SK-N-SH (cell line): ENCODE data around the gene SC5D. TPM values are rescaled to one million over a fixed set of nuclear protein-coding genes. Genes with fewer than 3 reads are reported as not detected.

Experiments used
- CTCF ChIA-PET: fragments of 300-600, 350-600 bp; formaldehyde crosslinking; extraction: SDS; loops from one replicate; lab custom pipeline; 2021; lab: Yijun Ruan, JAX
- POLR2A ChIA-PET: fragments of 350-600 bp; sonication (Branson Sonifier 250); formaldehyde crosslinking; extraction: SDS; loops from one replicate; lab custom pipeline; 2020; ENCODE audit warnings: antibody characterized with exemption, inconsistent platforms; lab: Yijun Ruan, JAX
- DNase-seq: peaks from one replicate; pipeline ENCODE4 v3.0.0; 2012
- H2AFZ ChIP-seq: fragments of 200-600 bp; sonication (generic); 2 replicates; pipeline ENCODE4 v1.8.1; 2016; ENCODE audit warnings: antibody characterized with exemption, mild to moderate bottlenecking, low read depth
- H3F3A ChIP-seq: fragments of 200-600 bp; sonication (generic); replicated peaks from 2 replicates; pipeline ENCODE3; 2016; ENCODE audit warnings: antibody characterized with exemption, mild to moderate bottlenecking; ENCODE audit not compliant: insufficient read depth
- H3K27ac ChIP-seq, 2 experiments: fragments of 200-500 bp in 1 of 2; fragments of 200-600 bp in 1 of 2; sonication (Bioruptor generic) in 1 of 2; sonication (generic), shearing (Covaris generic) in 1 of 2; 2 replicates each; pipeline versions ENCODE4 v1.5.1 to v1.6.1; 2014 to 2016; ENCODE audit warnings: low read depth in 2 of 2, inconsistent platforms in 1 of 2, low read length in 1 of 2, mild to moderate bottlenecking in 1 of 2, mixed read lengths in 1 of 2
- H3K27me3 ChIP-seq: fragments of 200-600 bp; sonication (generic), shearing (Covaris generic); 2 replicates; pipeline ENCODE4 v1.6.1; 2016; ENCODE audit warnings: mixed run types; ENCODE audit not compliant: insufficient read depth
- H3K36me3 ChIP-seq, 2 experiments: fragments of 200-500 bp in 1 of 2; fragments of 200-600 bp in 1 of 2; sonication (Bioruptor generic) in 1 of 2; sonication (generic) in 1 of 2; replicated peaks in 1 of 2; 2 replicates each; pipeline versions ENCODE3 to v1.5.1; 2014 to 2016; ENCODE audit warnings: low read length in 1 of 2, mild to moderate bottlenecking in 1 of 2; ENCODE audit not compliant: insufficient read depth in 2 of 2, control insufficient read depth in 1 of 2
- H3K4me1 ChIP-seq, 2 experiments: fragments of 200-500 bp in 1 of 2; fragments of 200-600 bp in 1 of 2; sonication (Bioruptor generic) in 1 of 2; sonication (generic), shearing (Covaris generic) in 1 of 2; 2 replicates each; pipeline versions ENCODE4 v1.5.1 to v1.6.1; 2014 to 2016; ENCODE audit warnings: low read depth in 1 of 2, low read length in 1 of 2, mixed run types in 1 of 2; ENCODE audit not compliant: insufficient read depth in 2 of 2, control insufficient read depth in 1 of 2
- H3K4me2 ChIP-seq: fragments of 200-600 bp; sonication (generic), shearing (Covaris generic); 2 replicates; pipeline ENCODE4 v1.6.1; 2017; ENCODE audit warnings: mixed run types
- H3K4me3 ChIP-seq, 2 experiments: fragments of 200-500 bp in 1 of 2; fragments of 200-600 bp in 1 of 2; sonication (Bioruptor generic) in 1 of 2; sonication (generic), shearing (Covaris generic) in 1 of 2; 2 replicates each; pipeline versions ENCODE4 v1.5.1 to v1.8.1; 2014 to 2016; ENCODE audit warnings: low read depth in 2 of 2, inconsistent platforms in 1 of 2, low read length in 1 of 2, mild to moderate bottlenecking in 1 of 2, mixed read lengths in 1 of 2, moderate library complexity in 1 of 2
- H3K79me2 ChIP-seq: fragments of 200-600 bp; sonication (generic); 2 replicates; pipeline ENCODE4 v1.8.1; 2017; ENCODE audit warnings: mild to moderate bottlenecking; ENCODE audit not compliant: insufficient read depth
- H3K9ac ChIP-seq: fragments of 200-600 bp; sonication (generic); 2 replicates; pipeline ENCODE4 v1.6.1; 2017; ENCODE audit warnings: mixed run types
- H3K9me2 ChIP-seq: fragments of 200-600 bp; sonication (generic); 2 replicates; pipeline ENCODE4 v1.6.1; 2017; ENCODE audit warnings: mixed run types
- H3K9me3 ChIP-seq: fragments of 200-600 bp; sonication (generic); 2 replicates; pipeline ENCODE4 v1.6.1; 2017; ENCODE audit warnings: mixed run types, mild to moderate bottlenecking, moderate library complexity
- H4K20me1 ChIP-seq: fragments of 200-600 bp; sonication (generic); 2 replicates; pipeline ENCODE4 v1.6.1; 2017; ENCODE audit warnings: mild to moderate bottlenecking, mixed run types; ENCODE audit not compliant: insufficient read depth
- ELF1 ChIP-seq: IDR thresholded peaks from 2 replicates; pipeline ENCODE4 v1.4.0; 2012
- EP300 ChIP-seq, 2 experiments: IDR thresholded peaks; 2 replicates each; pipeline versions ENCODE4 v1.4.0 to v1.6.1; 2012; ENCODE audit warnings: borderline replicate concordance in 1 of 2, low read depth in 1 of 2, low read length in 1 of 2
- EZH2phosphoT487 ChIP-seq: fragments of 200-600 bp; sonication (generic); IDR thresholded peaks from 2 replicates; pipeline ENCODE4 v1.6.1; 2017; ENCODE audit warnings: low read depth, mixed run types, mild to moderate bottlenecking, antibody characterized with exemption, moderate library complexity, borderline replicate concordance
- FOSL2 ChIP-seq: IDR thresholded peaks from 2 replicates; pipeline ENCODE4 v1.4.0; 2012; ENCODE audit warnings: low read depth, mild to moderate bottlenecking, moderate library complexity, borderline replicate concordance
- FOXJ3 ChIP-seq: sonication (generic); formaldehyde crosslinking; IDR thresholded peaks from 2 replicates; pipeline ENCODE4 v1.5.1; 2020; ENCODE audit warnings: mild to moderate bottlenecking, missing genetic modification reagents
- GABPA ChIP-seq: IDR thresholded peaks from 2 replicates; pipeline ENCODE4 v1.4.0; 2012; ENCODE audit warnings: low read depth, mild to moderate bottlenecking
- GATA2 ChIP-seq: sonication (generic); formaldehyde crosslinking; IDR thresholded peaks from 2 replicates; pipeline ENCODE4 v1.5.0; 2020; ENCODE audit warnings: mild to moderate bottlenecking, missing genetic modification reagents
- MAX ChIP-seq: IDR thresholded peaks from 2 replicates; pipeline ENCODE4 v1.4.0; 2012; ENCODE audit warnings: low read depth
- MEF2A ChIP-seq: IDR thresholded peaks from 2 replicates; pipeline ENCODE4 v1.4.0; 2012; ENCODE audit warnings: low read depth, borderline replicate concordance
- NFIC ChIP-seq: IDR thresholded peaks from 2 replicates; pipeline ENCODE4 v1.4.0; 2012; ENCODE audit warnings: borderline replicate concordance
- POLR2AphosphoS5 ChIP-seq: IDR thresholded peaks from 2 replicates; pipeline ENCODE4 v1.6.1; 2012; ENCODE audit warnings: low read depth, low read length
- RFX5 ChIP-seq: IDR thresholded peaks from 2 replicates; pipeline ENCODE4 v1.6.1; 2012; ENCODE audit warnings: mild to moderate bottlenecking, improper control_type of control experiment, low read length
- RXRA ChIP-seq: IDR thresholded peaks from 2 replicates; pipeline ENCODE4 v1.4.0; 2012; ENCODE audit warnings: low read depth, mild to moderate bottlenecking, borderline replicate concordance
- SMC3 ChIP-seq: IDR thresholded peaks from 2 replicates; pipeline ENCODE4 v1.6.1; 2012; ENCODE audit warnings: low read depth, low read length, improper control_type of control experiment
- TAF1 ChIP-seq: IDR thresholded peaks from 2 replicates; pipeline ENCODE4 v1.6.1; 2012; ENCODE audit warnings: low read depth, mild to moderate bottlenecking, low read length, moderate library complexity, borderline replicate concordance
- TEAD4 ChIP-seq: IDR thresholded peaks from 2 replicates; pipeline ENCODE4 v1.4.0; 2012; ENCODE audit warnings: mild to moderate bottlenecking, borderline replicate concordance; ENCODE audit not compliant: insufficient read depth
- USF1 ChIP-seq: IDR thresholded peaks from 2 replicates; pipeline ENCODE4 v1.4.0; 2012; ENCODE audit warnings: low read depth, borderline replicate concordance
- WGBS: methylation state at CpG from one replicate; pipeline ENCODE4 v1.1.6; 2017; ENCODE audit warnings: low lambda C conversion rate; 5-methylcytosine and 5-hydroxymethylcytosine counted together
- polyA plus RNA-seq, 3 experiments: library from polyadenylated mRNA; depleted of rRNA; stranded (reverse); fragments of >200 nt; gene quantifications; 2 replicates each; pipeline ENCODE4 v1.2.3, GENCODE V29; 2012

The SC5D gene
- polyA plus RNA-seq, 1 of the 3 experiments (the other 2 are of a cell fraction) = 8.9 TPM

GRCh38 chr11:121352251-121352891 is 59.8 kb downstream of the SC5D start:
- TF ChIP-seq USF1 = no peak
- TF ChIP-seq RXRA = no peak
- TF ChIP-seq POLR2AphosphoS5 = no peak
- TF ChIP-seq GATA2 (CRISPR knock-in tag) = no peak
- TF ChIP-seq SMC3 = no peak
- TF ChIP-seq ELF1 = no peak
- no peaks in the 10 kb centered on the region for H4K20me1 ChIP-seq
- no peaks in the 10 kb centered on the region for H3K9me2 ChIP-seq
- no peak for DNase-seq
- no peaks in the 10 kb centered on the region for H3K9me3 ChIP-seq
- no peak overlapping the region for H3K27ac ChIP-seq
- no peaks in the 10 kb centered on the region for H3F3A ChIP-seq
- H3K4me3 ChIP-seq = no peak overlapping the region
- H3K36me3 ChIP-seq = no peaks in the 10 kb centered on the region
- H3K79me2 ChIP-seq = no peaks in the 10 kb centered on the region
- no peak overlapping the region for H3K9ac ChIP-seq
- no peak overlapping the region for H3K4me2 ChIP-seq
- H2AFZ ChIP-seq = no peak overlapping the region
- peaks cover 12% of the 10 kb centered on the region for H3K27me3 ChIP-seq
- H3K4me1 ChIP-seq = peaks cover 0 to 24% of the 10 kb centered on the region in 2 experiments; a peak in 2 of 4 replicates
- ChIA-PET CTCF (interaction anchor here (0.5 to 0.7 kb wide), 3 partner anchors 75 to 1489 kb away, joined by 3 to 4 read pairs (median 3); no protein-coding TSS in a partner anchor), POLR2A (no interaction called here)
- 26% methylated on average over 7 of the region's 8 CpGs for WGBS

- Histone ChIP-seq H3K36me3 (no peaks in the 10 kb centered on the region), H3K27ac (no peak overlapping the region), H3K9me3 (no peaks in the 10 kb centered on the region), H3K4me3 (no peak overlapping the region), H3K27me3 (peaks cover 3% of the 10 kb centered on the region), H3K4me2 (no peak overlapping the region), H3K79me2 (no peaks in the 10 kb centered on the region), H3K9ac (no peak overlapping the region), H3K9me2 (no peaks in the 10 kb centered on the region), H2AFZ (no peak overlapping the region), H3K4me1 (peaks cover 0 to 9% of the 10 kb centered on the region in 2 experiments; a peak in 1 of 4 replicates), H4K20me1 (no peaks in the 10 kb centered on the region), H3F3A (no peaks in the 10 kb centered on the region)
- 52% methylated on average over 1 of the region's 1 CpG for WGBS
- no peak for TF ChIP-seq FOXJ3 (CRISPR knock-in tag)
- no peak for TF ChIP-seq TAF1
- no peak for TF ChIP-seq FOSL2
- TF ChIP-seq SMC3 = no peak
- no peak for TF ChIP-seq MAX
- TF ChIP-seq POLR2AphosphoS5 = no peak
- no peak for TF ChIP-seq GABPA
- no peak for TF ChIP-seq TEAD4
- TF ChIP-seq EP300 (IDR thresholded peaks at IDR 0.05; ENCODE audit: borderline replicate concordance in 1 of 2, low read depth in 1 of 2, low read length in 1 of 2) = no peak
- TF ChIP-seq MEF2A = no peak
- no peak for TF ChIP-seq RFX5
- TF ChIP-seq NFIC = no peak
- no peak for TF ChIP-seq EZH2phosphoT487
- no peak for DNase-seq
- POLR2A ChIA-PET = no interaction called here
- CTCF ChIA-PET = interaction anchor here (1.0 kb wide), 1 partner anchor 19 kb away, joined by 4 read pairs; no protein-coding TSS in a partner anchor
Observed at GRCh38 chr11:121354192-121354591, 61.6 kb downstream of the SC5D start.
